H7 (cell line): ENCODE data around the gene PCP4. TPM values are rescaled to one million over a fixed set of nuclear protein-coding genes. Genes with fewer than 3 reads are reported as not detected.

Source experiments
- DNase-seq: peaks from one replicate; pipeline ENCODE4 v3.0.0; 2012
- H3K27me3 ChIP-seq: 2 replicates; pipeline ENCODE4 v1.6.0; 2011; ENCODE audit warnings: mild to moderate bottlenecking, low read length; ENCODE audit not compliant: control insufficient read depth, insufficient read depth
- H3K36me3 ChIP-seq: replicated peaks from 2 replicates; pipeline ENCODE4 v1.5.1; 2011; ENCODE audit warnings: low read length; ENCODE audit not compliant: control insufficient read depth, insufficient read depth
- H3K4me3 ChIP-seq: 2 replicates; pipeline ENCODE4 v1.5.1; 2011; ENCODE audit warnings: low read depth, mild to moderate bottlenecking, control low read depth, low read length, moderate library complexity; ENCODE audit not compliant: insufficient read depth
- total RNA-seq: library from RNA; depleted of rRNA; stranded (reverse); fragments of >200 nt; shearing (Covaris generic); gene quantifications from 2 replicates; pipeline ENCODE4 v1.2.3, GENCODE V29; 2014

Gene PCP4
- total RNA-seq, 1 experiment from 2014 or later = 0.24 TPM

DNA sequence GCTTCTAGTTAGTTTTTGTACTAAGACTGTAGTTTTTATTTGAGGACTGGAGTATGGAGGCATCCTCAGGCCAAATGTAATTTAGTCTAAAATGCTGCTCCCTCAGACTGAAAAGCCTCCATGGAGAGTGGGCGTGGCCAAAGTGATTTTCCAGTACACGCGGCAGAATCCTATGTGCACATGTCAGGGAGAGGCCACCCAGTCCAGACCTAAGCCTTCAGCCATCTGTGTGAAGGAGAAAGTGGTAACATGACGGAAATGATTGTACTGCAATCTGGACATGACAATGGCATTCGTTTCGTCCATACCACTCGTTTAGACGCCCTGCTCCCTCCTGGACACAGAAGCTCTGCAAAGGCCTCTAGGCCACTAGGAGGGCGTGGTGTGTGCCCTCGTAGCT lies 56.2 kb downstream of the PCP4 start:
- Histone ChIP-seq H3K36me3 (no peaks in the 10 kb centered on the region), H3K27me3 (no peaks in the 10 kb centered on the region), H3K4me3 (no peak overlapping the region)
- DNase-seq = no peak

DNA sequence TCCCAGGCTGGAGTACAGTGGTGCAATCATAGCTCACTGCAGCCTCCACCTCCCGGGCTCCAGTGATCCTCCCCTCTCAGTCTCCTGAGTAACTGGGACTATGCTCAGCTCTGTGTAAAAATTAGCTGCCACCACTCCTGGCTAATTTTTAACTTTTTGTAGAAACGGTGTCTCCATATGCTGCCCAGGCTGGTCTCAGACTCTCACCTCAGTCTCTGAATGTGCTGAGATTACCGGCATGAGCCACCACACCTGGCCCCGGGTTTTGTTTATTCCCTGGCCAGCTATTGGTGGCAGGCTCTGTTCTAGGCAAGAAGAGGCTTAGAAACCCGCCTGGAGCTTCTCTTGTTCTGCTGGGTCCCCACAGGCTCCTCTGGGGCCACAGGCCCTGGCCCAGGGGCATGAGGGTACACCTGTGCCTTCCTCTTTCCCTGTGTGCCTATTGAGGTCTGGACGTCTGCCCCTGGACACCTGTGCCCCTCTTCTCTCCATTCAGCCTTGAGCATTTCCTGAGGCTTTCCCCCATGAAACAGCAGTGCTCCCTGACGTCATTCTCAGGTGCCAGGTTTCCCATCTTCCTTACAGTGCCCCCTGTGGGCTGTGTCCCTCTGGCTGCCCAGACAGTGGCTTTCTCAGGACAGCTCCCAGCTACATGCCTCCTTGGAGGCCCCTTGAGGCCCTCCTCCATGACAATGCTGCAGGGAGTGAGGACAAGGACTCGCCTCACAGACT lies 57.5 kb downstream of the PCP4 start:
- Histone ChIP-seq H3K27me3 (no peaks in the 10 kb centered on the region), H3K4me3 (no peak overlapping the region), H3K36me3 (no peaks in the 10 kb centered on the region)
- peak; percentile 66 for DNase-seq

DNA sequence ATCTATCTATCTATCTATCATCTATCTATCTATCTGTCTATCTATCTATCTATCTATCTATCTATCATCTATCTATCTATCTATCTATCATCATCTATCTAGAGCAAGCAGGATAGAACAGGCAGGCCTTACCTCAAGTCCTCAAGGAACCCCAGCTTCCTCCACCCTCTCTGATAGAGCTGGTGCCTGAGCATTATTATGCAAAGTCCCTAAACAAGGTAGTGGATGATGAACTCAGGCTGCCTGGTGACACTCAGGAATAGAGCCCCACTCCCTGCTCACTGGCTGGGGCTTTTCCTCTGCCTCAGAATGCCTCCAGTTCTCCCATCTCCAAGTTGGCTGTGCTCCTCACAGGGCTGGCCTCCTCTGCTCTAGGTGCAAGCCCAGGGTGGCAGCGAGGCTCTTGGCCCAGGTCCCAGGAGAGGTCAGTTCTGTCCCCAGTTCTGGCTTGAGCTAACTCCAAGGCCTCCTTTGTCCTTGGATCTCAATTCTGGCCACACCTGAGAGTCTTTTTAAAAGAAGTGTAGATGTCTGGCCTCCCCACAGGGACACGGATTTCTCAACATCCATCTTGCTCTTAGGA lies 60.2 kb downstream of the PCP4 start:
- Histone ChIP-seq H3K27me3 (no peaks in the 10 kb centered on the region), H3K4me3 (no peak overlapping the region), H3K36me3 (no peaks in the 10 kb centered on the region)
- DNase-seq = no peak

DNA sequence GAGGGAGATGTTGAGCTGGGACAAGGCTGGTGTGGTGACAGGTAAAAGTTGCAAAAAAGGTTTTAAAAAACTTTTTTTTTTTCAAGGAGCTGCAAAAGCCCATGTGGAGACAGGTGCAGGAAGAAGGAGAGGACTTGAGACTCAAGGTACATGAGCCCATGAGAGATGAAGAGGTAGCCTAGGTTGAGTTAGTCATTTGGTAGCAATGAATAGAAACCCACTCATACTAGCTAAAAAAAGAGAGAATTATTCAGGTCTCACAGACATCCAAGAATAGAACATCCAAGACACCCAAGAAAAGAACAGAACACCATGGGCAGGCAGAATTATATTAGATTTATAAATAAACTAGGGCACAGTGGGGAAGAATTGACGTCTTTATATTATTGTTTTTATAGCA lies 65.1 kb downstream of the PCP4 start:
- no peak for DNase-seq
- H3K4me3 ChIP-seq = no peak overlapping the region
- H3K27me3 ChIP-seq = no peaks in the 10 kb centered on the region
- no peaks in the 10 kb centered on the region for H3K36me3 ChIP-seq

DNA sequence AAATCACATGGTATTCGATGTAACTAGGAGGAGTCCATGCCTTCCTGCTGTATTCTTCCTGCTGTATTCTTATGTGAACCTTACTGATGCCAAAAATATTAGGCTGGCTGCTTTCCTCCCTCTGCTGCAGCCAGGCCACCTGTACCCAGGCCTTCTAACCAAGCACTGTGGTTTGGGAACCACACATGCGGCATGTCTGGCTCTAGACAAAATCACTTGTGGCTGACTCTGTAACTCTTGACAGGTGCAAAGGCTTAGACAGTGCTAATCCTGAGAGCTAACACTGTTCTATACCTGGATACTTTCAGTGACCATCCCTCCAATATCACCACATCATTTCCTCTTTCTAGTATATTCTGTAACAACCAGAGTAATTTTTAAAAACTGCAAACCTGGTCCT lies 67.7 kb downstream of the PCP4 start:
- DNase-seq = no peak
- no peaks in the 10 kb centered on the region for H3K36me3 ChIP-seq
- H3K27me3 ChIP-seq = no peaks in the 10 kb centered on the region
- no peak overlapping the region for H3K4me3 ChIP-seq

DNA sequence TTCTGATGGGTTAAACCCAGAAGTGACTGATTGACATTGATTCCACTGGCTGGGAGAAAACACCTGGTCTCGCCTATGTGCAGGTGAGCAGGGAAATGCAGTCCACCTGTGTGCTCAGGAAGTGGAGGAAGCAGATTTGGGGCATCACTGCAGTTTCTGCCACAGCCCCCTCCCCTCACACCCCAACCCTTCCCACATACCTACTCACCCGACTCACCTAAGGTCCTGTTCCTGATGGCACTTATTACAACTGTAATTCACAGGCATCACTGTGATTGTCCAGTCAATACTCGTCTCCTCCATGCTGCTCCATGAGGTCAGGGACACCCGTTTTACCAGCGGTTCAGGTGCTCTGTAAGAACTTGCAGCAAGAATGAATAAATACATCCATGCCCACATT lies 68.5 kb downstream of the PCP4 start:
- DNase-seq = no peak
- Histone ChIP-seq H3K36me3 (no peaks in the 10 kb centered on the region), H3K4me3 (no peak overlapping the region), H3K27me3 (no peaks in the 10 kb centered on the region)

DNA sequence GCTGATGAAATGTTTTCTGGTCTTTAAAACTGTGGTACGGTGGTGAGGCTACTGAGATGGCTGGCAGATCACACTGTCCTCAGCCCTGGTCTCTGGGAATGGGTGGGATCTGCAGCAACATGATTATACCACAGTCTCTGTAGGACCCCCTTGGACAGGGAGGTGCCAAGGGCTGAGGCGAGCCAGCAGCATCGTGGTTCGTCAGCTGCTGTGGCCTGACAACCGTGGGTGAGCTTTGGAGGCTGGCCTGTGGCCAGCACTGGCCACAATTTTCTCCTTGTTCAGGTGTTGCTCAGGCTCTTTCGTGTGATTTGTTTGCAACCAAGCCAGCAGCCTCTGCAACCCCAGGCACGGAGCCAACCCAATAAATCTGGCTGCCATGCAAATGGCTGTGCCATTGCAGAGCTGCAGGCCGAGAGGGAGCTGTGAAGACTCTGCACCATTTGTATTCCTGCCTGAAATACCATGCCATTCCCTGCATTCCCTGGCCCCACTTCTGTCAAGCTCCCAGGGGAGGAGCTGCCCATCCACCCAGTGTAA lies 70.9 kb downstream of the PCP4 start:
- Histone ChIP-seq H3K4me3 (no peak overlapping the region), H3K27me3 (no peaks in the 10 kb centered on the region), H3K36me3 (no peaks in the 10 kb centered on the region)
- DNase-seq = no peak

DNA sequence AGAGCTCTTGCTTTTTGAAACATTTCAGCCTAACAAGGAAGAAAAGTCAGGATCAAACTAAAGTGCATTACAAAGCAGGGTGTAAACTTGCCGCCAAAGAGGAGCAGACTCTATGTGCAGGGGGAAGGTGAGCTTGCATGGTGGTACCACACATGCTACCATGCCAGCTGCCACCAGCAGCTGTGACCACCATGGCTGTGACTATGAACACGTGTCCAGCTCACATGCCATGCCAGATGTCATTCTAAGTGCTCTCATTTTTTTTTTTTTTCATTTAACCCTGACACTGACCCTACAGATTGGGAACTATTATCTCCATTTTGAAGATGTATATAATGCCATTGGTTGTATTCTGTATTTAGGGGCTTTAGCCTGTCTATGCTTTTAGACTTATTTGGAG lies 79.0 kb downstream of the PCP4 start:
- DNase-seq = no peak
- Histone ChIP-seq H3K4me3 (no peak overlapping the region), H3K27me3 (peaks cover 2% of the 10 kb centered on the region; the same call in 1 of the 2 replicates), H3K36me3 (no peaks in the 10 kb centered on the region)

DNA sequence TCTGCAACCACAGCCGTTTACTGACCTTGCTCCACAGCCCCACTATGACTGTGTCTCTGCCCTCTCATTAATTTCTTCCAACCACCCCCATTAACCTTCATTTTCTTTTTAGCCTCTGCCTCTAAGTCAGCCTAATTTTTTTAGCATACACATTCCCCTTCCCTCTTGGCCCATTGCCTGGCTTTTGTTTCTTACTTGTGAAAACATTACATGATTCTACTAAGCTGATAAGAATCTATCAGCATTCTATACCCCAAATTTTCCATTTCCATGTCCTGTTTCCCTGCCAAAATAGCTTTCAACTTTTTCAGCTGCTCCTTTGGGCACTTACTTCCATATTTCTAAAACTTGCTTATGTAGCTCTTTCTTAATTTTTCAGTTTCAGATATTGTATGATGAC lies 79.8 kb downstream of the PCP4 start:
- Histone ChIP-seq H3K27me3 (peaks cover 2% of the 10 kb centered on the region; the same call in 1 of the 2 replicates), H3K36me3 (no peaks in the 10 kb centered on the region), H3K4me3 (no peak overlapping the region)
- no peak for DNase-seq

DNA sequence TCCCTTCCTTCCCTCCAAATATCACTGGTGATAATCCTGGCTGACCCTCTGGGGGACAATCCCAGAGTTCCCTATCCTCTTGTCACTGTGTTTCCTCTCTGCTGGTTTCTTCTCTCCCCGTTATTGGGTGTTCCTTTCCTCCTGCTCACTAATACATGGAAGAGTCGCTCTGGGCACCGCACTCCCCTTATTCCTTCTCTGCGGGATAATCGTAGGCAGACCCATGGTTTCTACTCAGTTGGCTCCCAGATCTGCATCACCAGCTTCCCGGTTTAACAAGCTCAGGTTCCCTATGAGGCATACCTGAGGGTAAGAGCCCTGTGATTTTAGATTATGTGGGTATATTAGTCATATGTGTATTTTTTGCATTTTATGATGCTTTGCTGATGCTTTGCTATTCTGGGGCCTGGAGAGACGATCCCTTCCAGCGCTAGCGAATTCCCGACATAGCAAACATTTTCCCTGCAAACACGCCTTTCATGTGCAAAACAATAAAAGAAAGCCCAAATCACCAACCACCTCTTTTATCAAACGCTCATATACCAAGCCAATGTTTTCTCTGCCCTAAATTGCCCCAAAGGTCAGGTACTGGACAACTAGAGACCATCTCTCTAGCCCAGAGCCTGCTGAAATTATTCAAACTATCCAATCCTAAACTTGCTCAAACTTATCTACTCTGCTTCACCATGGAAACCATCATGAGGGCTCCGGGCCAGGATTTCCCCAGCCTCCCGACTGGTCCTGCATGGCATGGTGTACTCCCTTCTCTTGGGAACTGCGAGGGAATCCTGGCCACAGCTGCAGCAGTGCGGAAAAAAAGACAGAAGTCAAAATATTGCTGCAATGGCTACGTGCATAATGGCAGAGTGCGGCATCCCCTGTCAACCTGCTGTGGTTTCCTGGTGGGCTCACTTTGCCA lies 84.2 kb downstream of the PCP4 start:
- no peak overlapping the region for H3K4me3 ChIP-seq
- peaks cover 2% of the 10 kb centered on the region; the same call in 1 of the 2 replicates for H3K27me3 ChIP-seq
- DNase-seq = no peak

DNA sequence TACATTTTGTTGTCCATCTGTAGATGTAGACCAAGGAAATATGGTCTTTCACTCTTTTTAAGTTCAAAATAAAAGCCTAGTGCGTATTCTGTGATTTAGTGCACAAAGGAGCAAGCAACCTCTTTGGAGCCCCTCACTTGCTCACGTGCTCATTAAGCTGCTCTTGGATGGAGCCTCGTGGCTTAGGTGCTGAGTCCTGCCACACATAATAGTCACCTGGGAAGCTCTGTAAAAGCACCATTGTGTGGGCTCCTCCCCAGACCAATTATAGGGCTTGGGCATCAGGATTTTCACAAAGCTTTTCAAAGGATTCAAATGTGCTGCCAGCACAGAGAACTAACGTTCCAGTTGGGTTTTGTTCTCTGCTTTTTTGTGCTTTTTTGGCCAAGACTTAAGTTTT lies 85.0 kb downstream of the PCP4 start:
- Histone ChIP-seq H3K36me3 (no peaks in the 10 kb centered on the region), H3K27me3 (peaks cover 2% of the 10 kb centered on the region; the same call in 1 of the 2 replicates), H3K4me3 (no peak overlapping the region)
- no peak for DNase-seq

More for the DNA sequence above, 84.2 kb downstream of the PCP4 start:
- H3K36me3 ChIP-seq = no peaks in the 10 kb centered on the region

DNA sequence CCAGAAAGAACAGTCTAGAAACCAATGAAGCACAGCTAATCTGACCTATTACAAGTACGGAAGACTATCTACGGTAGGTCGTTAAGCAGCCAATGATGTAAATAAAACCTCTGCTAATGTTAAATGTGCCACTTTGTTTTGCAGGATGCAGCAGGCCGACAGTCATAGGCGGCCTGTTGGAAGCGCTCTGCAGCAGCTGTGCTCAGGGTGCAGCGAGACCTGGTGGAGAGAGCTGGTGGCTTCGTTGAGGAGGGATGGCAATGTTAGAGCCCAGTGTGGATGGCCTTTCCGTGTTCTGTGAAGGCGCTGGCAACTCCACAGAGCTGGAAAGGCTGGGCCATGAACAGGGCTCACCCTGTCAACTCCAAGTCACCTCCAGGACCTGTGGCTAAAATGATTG lies 87.3 kb downstream of the PCP4 start:
- no peak overlapping the region for H3K4me3 ChIP-seq
- DNase-seq = no peak
- H3K27me3 ChIP-seq = peaks cover 2% of the 10 kb centered on the region; the same call in 1 of the 2 replicates
- H3K36me3 ChIP-seq = no peaks in the 10 kb centered on the region

DNA sequence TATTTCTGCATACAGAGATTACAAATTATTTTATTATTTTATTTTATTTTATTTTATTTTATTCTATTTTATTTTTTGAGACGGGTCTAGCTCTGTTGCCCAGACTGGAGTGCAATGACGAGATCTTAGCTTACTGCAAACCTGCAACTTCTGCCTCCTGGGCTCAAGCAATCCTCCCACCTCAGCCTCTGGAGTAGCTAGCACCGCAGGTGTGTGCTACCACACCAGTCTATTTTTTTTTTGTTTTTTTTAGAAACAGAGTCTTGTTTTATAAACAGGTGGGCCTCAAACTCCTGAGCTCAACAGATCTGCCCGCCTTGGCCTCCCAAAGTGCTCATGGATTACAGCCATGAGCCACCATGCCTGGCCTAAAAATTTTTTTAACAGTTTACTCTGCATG lies 88.1 kb downstream of the PCP4 start:
- DNase-seq = no peak
- Histone ChIP-seq H3K27me3 (peaks cover 2% of the 10 kb centered on the region; the same call in 1 of the 2 replicates), H3K4me3 (no peak overlapping the region), H3K36me3 (no peaks in the 10 kb centered on the region)

DNA sequence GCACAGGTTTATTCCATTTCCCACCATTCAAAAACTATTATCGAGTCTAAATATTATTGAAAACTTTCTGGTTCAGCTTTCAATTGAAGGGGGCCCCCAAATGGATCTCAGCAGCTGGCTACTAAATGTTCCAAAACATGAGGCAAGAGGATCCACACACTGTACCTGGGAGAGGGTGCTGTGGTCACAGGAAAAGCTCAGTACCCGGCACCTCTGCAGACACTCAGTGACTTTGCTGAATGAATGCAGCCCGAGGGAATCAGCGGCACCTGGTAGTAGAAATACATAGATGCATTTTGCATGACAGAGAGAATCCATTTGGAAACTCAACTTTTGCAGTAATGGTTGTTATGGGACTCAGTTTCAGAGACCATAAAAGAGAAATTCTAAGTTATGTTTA lies 89.3 kb downstream of the PCP4 start:
- Histone ChIP-seq H3K27me3 (no peaks in the 10 kb centered on the region), H3K36me3 (no peaks in the 10 kb centered on the region), H3K4me3 (no peak overlapping the region)
- no peak for DNase-seq
